Measurements from ENCODE around the gene RASGRP2.

Gene RASGRP2

DNA sequence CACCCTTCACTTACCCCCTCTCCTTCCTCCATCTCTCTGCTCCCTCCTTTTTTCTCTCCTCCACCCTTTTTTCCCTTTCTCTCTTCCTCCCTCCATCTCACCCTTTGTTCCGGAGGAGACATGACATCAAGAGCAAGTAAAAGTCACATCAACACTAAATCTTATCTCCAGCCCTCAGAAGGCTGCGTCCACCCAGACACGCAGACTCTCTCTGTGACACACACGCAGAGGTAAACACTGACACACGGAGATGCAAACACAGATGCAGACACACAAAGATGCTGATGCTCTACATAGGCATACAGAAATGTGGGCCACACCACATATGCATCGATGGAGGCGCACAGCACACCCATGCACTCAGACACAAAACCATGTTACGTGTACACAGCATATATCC is 47.9 kb downstream of the RASGRP2 start:
- Histone ChIP-seq H3K27ac (no peak overlapping the region), H3K27me3 (replicated peaks) (peaks cover 29% of the 10 kb centered on the region), H3K36me3 (replicated peaks) (no peaks in the 10 kb centered on the region), H3K4me3 (ENCODE audit: low read depth, low read length) (no peak overlapping the region)
- TF ChIP-seq, protein P1, sequence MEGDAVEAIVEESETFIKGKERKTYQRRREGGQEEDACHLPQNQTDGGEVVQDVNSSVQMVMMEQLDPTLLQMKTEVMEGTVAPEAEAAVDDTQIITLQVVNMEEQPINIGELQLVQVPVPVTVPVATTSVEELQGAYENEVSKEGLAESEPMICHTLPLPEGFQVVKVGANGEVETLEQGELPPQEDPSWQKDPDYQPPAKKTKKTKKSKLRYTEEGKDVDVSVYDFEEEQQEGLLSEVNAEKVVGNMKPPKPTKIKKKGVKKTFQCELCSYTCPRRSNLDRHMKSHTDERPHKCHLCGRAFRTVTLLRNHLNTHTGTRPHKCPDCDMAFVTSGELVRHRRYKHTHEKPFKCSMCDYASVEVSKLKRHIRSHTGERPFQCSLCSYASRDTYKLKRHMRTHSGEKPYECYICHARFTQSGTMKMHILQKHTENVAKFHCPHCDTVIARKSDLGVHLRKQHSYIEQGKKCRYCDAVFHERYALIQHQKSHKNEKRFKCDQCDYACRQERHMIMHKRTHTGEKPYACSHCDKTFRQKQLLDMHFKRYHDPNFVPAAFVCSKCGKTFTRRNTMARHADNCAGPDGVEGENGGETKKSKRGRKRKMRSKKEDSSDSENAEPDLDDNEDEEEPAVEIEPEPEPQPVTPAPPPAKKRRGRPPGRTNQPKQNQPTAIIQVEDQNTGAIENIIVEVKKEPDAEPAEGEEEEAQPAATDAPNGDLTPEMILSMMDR (IDR thresholded peaks at IDR 0.05; ENCODE audit: low read depth, low read length, missing control alignments) = no peak
- in situ Hi-C loops (cut with HindIII; ENCODE audit: low pct_ligation_motif_present, low sequenced_read_pairs) = no loop called here
- DNase-seq = no peak

DNA sequence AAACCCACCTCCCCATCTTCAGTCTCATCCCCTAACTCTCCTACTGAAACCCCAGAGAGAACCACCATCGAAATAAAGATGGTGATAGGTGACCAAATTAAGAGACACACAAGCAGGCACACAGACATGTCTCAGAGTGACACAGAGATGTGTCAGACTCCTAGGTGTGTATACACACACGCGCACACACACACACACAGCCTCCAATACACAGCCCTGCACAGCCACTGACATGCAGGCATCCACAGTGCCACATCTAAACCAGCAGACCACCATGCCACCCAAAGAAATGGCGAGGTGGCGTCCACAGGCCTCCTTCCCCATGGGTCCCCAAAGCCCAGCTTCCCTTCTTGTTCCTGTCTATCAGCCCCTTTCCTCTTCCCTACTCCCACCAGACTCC is 48.4 kb downstream of the RASGRP2 start:
- no peak overlapping the region for H3K27ac ChIP-seq
- H3K36me3 ChIP-seq (replicated peaks) = no peaks in the 10 kb centered on the region
- no peak for DNase-seq
- H3K27me3 ChIP-seq (replicated peaks) = peaks cover 29% of the 10 kb centered on the region
- H3K4me3 ChIP-seq (ENCODE audit: low read depth, low read length) = no peak overlapping the region
- in situ Hi-C loops (cut with HindIII; ENCODE audit: low pct_ligation_motif_present, low sequenced_read_pairs) = no loop called here
- TF ChIP-seq, protein P1 (IDR thresholded peaks at IDR 0.05; ENCODE audit: low read depth, low read length, missing control alignments) = no peak

DNA sequence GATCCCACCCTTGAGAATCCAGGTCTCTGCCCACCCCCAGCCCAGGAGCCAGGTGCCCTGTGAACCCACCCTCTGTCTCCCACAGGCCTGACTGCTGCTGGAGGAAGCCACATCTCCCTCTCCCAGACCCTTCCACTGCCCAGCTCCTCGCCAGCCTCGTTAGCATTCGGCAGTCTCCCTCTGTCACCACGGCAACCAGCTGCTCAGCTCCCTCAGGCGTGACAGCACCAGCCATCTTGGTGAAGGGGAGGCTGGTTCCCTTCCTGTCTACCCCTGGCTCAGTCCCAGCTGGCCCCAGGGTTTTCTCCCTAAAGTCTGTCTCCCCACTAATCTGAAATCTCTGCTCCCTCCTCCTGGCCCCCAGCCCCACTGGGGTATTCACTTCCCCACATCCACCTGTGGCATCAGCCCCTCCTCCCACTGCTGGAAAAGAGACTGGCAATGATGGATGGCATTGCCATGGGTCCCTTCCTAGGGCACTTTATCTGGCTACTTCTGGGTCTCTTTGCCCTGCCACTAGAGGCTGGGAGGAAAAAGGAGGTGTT is 49.0 kb downstream of the RASGRP2 start:
- Histone ChIP-seq H3K36me3 (replicated peaks) (no peaks in the 10 kb centered on the region), H3K27me3 (replicated peaks) (peaks cover 29% of the 10 kb centered on the region), H3K27ac (no peak overlapping the region), H3K4me3 (ENCODE audit: low read depth, low read length) (no peak overlapping the region)
- no peak for DNase-seq
- in situ Hi-C loops (cut with HindIII; ENCODE audit: low pct_ligation_motif_present, low sequenced_read_pairs) = no loop called here
- TF ChIP-seq, protein P1 (IDR thresholded peaks at IDR 0.05; ENCODE audit: low read depth, low read length, missing control alignments) = no peak

DNA sequence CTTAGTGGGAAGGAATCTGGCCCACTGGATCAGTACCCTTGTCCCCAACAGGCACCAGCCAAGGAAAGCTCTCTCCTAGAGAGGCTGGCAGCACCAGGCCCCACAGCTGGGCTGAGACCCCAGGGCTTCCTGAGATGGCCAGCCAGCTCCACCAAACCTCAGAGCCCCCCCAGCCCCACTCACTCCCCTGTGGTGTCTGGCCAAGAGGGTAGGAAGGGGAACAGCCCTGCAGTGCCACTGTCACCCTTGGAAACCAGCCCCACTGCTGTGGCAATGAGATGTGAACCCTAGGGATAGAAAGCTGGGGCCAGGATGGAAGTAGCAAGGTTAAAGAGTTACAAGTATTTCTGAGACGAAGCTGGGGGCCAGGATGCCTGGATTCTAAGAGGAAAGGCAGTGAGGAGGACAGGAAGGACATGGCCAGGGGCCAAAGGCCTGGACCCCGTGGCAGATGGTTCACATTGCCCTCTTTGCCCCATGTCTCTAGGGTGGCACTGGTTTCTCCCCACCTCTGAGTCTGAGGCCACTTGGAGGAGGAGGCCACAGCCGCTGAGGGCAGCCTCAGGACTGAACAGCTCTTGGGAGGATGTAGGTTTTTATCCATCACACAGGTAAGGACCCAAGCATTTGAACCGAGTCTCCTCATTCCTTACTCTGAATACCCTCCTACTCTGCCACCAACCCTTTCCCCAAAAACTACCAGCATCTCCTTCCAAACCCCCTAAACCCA is 49.8 kb downstream of the RASGRP2 start:
- no peak for DNase-seq
- peaks cover 29% of the 10 kb centered on the region for H3K27me3 ChIP-seq (replicated peaks)
- in situ Hi-C loops (cut with HindIII; ENCODE audit: low pct_ligation_motif_present, low sequenced_read_pairs) = no loop called here
- TF ChIP-seq, protein P1 (IDR thresholded peaks at IDR 0.05; ENCODE audit: low read depth, low read length, missing control alignments) = no peak
- H3K27ac ChIP-seq = no peak overlapping the region
- no peaks in the 10 kb centered on the region for H3K36me3 ChIP-seq (replicated peaks)
- no peak overlapping the region for H3K4me3 ChIP-seq (ENCODE audit: low read depth, low read length)

DNA sequence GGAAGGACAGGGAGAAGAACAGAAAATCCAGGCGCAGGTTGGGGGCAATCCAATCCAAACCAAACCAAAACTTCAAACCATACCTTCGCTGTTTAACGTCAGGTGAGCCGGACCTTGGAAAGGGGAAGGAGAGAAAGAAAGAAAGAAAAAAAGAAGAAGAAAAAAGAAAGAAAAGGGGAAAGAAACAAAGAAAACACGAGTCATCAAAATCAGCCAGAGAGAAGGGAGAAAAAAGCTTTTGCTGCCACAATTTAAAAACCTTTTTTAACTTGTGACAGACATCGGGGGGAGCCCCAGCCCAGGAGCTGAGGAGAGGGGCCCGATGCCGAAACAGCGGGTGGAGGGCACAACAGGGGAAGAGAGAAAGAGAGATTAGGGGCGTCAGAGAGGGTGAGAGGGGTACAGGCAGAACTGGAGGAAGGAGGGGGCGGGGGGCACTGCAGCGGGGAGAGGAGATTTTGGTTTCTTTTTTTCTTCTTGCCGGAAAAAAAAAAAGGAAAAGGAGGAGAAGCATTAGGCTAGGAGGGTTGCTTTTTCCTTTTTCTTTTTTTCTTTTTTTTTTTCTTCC is 51.1 kb downstream of the RASGRP2 start:
- TF ChIP-seq, protein P1 (IDR thresholded peaks at IDR 0.05; ENCODE audit: low read depth, low read length, missing control alignments) = no peak
- Histone ChIP-seq H3K27me3 (replicated peaks) (peaks cover 29% of the 10 kb centered on the region), H3K4me3 (ENCODE audit: low read depth, low read length) (no peak overlapping the region), H3K27ac (no peak overlapping the region), H3K36me3 (replicated peaks) (no peaks in the 10 kb centered on the region)
- in situ Hi-C loops (cut with HindIII; ENCODE audit: low pct_ligation_motif_present, low sequenced_read_pairs) = no loop called here
- no peak for DNase-seq

Data from brain microvascular endothelial cell (primary cell).